UCSD-AML1 (cell line): ENCODE results near the gene R3HDM2.

Source experiments
- DNase-seq: peaks from one replicate; lab custom pipeline; 2025; ENCODE audit not compliant: unreplicated experiment; lab: John Stamatoyannopoulos, UW

R3HDM2 gene

DNA sequence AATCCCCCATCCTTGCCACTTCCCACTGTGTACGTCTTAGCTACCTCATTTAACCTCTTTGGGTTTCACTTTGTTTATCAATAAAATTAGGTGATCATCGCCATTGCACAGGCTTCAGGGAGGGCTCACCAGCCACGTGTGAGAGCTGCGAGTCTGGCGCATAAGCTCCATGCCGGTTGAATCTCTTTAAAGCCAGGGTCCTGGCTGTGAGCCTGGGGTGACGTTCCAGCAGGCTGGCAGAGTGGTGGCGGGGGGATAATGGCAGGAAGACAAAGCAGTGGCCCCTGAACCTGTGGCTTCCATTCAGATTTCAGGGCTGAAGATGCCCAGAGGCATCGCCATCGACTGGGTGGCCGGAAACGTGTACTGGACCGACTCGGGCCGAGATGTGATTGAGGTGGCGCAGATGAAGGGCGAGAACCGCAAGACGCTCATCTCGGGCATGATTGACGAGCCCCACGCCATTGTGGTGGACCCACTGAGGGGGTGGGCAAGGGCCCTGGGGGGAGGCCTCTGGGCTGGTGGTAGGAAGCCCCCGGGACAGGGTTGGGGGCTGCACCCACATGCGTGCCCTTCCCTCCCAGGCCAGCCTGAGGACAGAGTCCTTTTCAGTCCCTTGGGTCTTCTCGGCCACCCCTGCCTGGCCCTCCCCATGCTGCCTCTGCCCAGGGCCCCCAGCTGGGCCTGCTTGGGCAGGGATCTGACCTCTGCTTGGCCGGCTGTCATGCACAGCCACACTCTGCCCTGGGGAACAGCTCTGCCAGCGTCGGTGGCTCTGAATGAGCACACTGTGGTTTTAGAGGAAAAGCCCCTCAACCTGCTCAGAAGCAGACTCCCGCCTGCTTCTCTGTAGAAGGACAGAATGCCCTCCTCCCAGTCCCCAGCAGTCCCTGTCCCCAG is 222.9 kb downstream of the R3HDM2 start:
- no peak for DNase-seq

DNA sequence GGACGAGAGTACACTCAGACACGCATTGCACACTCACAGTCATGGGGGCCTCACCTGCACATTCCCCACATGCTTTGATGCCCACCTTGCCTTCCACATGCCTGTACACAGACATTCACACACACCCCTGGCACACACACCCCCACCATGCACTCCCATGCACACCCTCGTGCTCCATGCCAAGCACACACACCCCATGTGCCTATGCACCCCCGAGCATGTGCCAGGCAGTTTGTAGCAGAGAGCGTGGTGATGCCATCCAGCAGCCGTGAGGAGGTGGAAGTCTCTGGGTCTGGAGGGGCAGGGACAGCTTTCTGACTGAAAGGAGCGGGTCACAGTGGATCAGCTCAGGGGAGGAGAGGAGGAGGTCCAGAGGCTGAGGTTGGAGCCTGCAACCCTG is 224.9 kb downstream of the R3HDM2 start:
- no peak for DNase-seq

DNA sequence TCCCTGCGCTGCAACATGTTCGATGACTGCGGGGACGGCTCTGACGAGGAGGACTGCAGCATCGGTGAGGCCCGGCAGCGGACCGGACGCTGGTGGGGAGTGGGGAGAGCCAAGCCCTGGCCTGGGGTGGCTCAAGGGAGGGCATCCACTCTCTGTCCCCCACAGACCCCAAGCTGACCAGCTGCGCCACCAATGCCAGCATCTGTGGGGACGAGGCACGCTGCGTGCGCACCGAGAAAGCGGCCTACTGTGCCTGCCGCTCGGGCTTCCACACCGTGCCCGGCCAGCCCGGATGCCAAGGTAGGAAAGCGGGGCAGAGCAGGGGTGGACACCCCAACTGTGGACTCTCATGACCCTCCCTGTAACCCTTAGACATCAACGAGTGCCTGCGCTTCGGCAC is 225.7 kb downstream of the R3HDM2 start:
- no peak for DNase-seq

DNA sequence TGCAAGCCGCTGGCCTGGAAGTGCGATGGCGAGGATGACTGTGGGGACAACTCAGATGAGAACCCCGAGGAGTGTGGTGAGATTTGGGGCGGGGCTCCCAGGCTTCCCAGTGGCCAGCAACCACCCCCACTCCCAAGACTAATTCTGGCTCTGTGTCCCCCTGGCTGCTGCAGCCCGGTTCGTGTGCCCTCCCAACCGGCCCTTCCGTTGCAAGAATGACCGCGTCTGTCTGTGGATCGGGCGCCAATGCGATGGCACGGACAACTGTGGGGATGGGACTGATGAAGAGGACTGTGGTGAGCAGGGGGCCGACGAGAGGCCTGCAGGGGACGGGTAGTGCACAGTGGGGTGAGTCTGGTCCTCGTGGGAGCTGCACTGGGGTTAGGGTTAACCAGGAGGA is 226.4 kb downstream of the R3HDM2 start:
- DNase-seq, result no peak

DNA sequence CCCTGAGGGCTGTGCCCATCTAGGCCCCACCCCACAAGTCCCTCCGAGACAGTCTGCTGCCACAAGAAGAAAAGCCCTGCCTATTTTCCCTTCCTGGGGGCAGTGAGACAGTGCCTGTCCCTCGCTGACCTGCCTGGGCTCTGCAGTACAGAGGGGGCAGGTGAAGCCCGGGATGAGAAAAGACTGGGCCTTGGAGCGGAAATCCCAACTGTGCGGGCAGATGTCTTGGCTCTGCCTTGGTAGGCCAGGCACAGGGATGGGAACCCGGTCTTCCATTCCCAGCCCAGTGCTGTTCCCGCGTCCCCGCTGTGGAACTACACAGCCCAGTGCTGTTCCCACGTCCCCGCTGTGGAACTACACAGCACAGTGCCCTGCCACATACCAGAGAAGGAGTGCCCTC is 227.1 kb downstream of the R3HDM2 start:
- DNase-seq, result no peak
